ENCODE data around the gene SEZ6L.

Gene SEZ6L

DNA sequence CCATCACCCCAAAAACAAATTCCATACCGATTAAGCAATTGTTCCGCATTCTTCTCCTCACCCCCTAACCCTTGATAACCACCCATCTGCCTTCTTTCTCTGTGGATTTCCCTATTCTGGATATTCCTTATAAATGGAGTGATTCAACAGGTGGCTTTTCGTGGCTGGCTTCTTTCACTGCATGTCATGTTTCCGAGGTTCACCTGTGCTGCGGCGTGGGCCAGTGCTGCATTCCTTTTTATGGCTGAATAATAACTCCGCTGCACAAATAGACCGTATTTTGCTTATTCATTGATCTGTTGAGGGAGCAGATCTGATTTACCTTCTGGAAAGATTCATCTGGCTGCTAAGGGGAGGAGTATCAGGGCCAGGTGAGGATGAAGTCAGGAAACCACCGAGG lies 165.0 kb downstream of the SEZ6L start:
- DNase-seq (ENCODE audit: low read depth in 2 of 2), result no peak

GRCh38 chr22:26336773-26337172 lies 167.5 kb downstream of the SEZ6L start:
- no peak for DNase-seq (ENCODE audit: low read depth in 2 of 2)

DNA sequence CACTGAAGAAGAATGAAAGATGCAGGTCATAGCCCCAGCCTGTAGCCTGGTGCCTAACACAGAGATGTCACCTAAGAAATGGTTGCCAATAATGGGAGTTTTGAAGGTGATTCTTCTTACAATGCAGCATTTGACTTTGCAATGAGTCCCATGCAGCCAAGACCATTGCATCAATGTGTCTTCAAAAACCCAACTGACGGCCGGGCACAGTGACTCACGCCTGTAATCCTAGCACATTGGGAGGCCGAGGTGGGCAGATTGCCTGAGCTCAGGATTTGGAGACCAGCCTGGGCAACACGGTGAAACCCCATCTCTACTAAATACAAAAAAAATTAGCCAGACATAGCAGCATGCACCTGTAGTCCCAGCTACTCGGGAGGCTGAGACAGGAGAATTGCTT lies 170.5 kb downstream of the SEZ6L start:
- DNase-seq (ENCODE audit: low read depth in 2 of 2), result no peak

GRCh38 chr22:26342745-26343410 lies 173.6 kb downstream of the SEZ6L start:
- DNase-seq (ENCODE audit: low read depth in 2 of 2), result no peak

- DNase-seq (ENCODE audit: low read depth in 2 of 2), result no peak
These were observed 176.2 kb downstream of the SEZ6L start for GRCh38 chr22:26345496-26345895.

- DNase-seq (ENCODE audit: low read depth in 2 of 2), result no peak
These were observed 179.7 kb downstream of the SEZ6L start for GRCh38 chr22:26348810-26349526.

GRCh38 chr22:26354707-26355106 lies 185.4 kb downstream of the SEZ6L start:
- DNase-seq (ENCODE audit: low read depth in 2 of 2), result no peak

DNA sequence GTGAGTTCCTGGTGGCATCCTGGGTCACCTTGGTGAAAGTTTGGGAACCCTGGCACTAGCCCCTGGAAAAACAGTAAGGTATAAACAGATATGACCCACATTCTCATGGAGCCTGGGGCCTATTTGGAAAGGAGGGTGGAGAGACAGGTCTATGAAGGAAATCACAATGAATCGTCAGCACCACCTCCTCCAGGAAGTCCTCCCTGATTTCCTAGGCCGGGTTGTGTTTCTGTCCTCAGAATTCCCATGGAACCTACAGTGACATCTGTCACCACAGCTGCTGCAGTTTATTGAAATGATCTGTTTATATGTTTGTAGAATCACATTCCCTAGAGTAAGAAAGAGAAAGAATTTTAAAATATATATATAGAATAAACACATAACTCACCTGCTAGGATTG lies 188.0 kb downstream of the SEZ6L start:
- no peak for DNase-seq (ENCODE audit: low read depth in 2 of 2)

DNA sequence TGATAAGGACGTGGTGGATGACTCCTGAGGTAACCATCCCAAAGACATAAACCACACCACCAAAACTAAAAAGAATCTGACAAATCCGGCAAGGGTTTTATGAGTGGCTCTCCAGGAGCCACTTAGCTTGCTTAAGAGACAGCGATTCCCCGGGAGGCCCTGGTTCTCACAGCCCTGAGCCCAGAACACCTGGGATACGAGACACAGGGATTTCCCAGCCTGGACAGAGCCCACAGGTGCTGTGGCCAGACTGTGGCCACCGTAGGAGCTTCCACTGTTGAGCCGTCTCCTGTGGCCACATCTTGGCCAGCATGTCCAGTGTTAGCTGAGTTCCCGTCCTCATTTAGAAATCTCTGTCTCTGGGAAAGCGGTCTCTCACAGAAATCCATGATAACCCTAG lies 188.6 kb downstream of the SEZ6L start:
- DNase-seq (ENCODE audit: low read depth in 2 of 2), result no peak

GRCh38 chr22:26359156-26359555 lies 189.9 kb downstream of the SEZ6L start:
- DNase-seq (ENCODE audit: low read depth in 2 of 2), result no peak

GRCh38 chr22:26360169-26360885 lies 191.1 kb downstream of the SEZ6L start:
- DNase-seq (ENCODE audit: low read depth in 2 of 2), result peak; percentile 27 to 40

DNA sequence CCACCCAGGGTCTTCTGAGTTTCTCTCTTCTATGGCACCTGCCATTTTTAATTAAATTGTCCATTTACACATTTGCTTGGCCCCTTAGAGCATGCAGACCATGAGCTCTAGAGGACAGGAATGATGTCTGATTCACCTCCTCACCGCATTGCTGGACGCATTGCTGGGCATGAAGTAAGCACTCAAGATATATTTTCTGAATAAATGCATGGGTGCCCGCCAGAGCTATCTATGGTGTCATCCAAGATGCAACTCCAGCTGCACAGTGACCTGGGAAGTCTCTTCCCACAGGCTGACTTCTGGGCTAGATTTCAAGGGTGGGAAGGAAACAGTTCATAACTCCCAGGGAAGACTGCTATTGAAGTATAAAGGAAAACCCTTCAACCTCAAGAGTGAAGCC lies 193.2 kb downstream of the SEZ6L start:
- DNase-seq (ENCODE audit: low read depth in 2 of 2), result no peak

GRCh38 chr22:26364066-26365015 lies 195.1 kb downstream of the SEZ6L start:
- DNase-seq (ENCODE audit: low read depth in 2 of 2), result peak; percentile 13 to 18

- DNase-seq (ENCODE audit: low read depth in 2 of 2), result peak; percentile 21 to 23
These were observed 198.4 kb downstream of the SEZ6L start for GRCh38 chr22:26367402-26368245.

DNA sequence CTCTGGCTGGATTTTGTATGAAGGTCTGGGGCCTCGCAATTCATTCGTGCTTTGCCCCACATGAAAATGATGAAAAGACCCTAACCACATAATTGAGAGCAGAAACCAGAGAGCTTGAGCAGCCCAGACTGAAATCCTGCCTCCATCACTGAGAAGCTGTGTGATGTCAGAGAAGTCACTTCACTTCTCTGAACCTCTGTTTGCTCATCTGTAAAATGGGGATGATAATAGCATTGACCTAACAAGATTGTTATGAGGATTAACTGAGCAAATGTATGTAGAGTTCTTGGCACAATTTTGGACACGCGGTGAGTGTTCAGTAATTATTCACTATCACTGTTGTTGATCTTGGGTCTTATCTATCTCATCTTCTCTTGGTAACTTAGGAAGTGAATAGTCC lies 203.6 kb downstream of the SEZ6L start:
- no peak for DNase-seq (ENCODE audit: low read depth in 2 of 2)

GRCh38 chr22:26374391-26375026 lies 205.2 kb downstream of the SEZ6L start:
- DNase-seq (ENCODE audit: low read depth in 2 of 2), result no peak

DNA sequence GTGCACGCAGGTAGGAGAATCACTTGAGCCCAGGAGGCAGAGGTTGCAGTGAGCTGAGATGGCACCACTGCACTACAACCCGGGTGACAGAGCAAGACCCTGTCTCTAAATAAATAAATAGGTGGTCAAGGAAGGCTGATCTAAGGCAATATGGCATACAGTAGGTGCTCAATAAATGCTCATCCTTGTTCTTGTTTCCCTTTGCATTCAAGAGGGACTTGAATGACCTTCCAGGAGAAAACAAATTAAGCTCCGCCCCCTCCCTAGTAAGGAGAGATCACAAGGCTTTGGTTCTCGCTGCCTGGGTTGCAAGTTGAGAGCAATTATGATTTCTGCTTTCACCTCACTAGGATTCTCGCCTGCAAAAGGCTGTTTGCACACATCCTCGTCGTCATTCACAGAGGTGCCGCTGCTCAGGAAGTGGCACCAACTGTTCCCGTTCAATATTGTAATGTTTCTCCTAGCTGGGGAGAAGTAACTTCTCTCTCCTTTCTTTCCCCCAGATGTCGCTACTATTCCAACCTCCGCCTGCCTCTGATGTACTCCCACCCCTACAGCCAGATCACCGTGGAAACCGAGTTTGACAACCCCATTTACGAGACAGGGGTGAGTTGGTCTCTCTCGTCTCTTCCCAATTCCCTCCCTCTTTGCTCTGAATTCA lies 208.0 kb downstream of the SEZ6L start:
- no peak for DNase-seq (ENCODE audit: low read depth in 2 of 2)

GRCh38 chr22:26380072-26380830 lies 211.0 kb downstream of the SEZ6L start:
- no peak for DNase-seq (ENCODE audit: low read depth in 2 of 2)

GRCh38 chr22:26382782-26383181 lies 213.5 kb downstream of the SEZ6L start:
- no peak for DNase-seq (ENCODE audit: low read depth in 2 of 2)

Measured in stimulated activated CD8-positive, alpha-beta memory T cell treated with anti-CD3 and anti-CD28 coated beads, Interleukin-7, amount 100 ng/mL, for 4 hours (primary cell).